Upper lobe of left lung (tissue), 4 donors: ENCODE data around the gene FARP1.
A peak's percentile ranks its signal among the peaks of the same experiment; 100 is the strongest.

Source experiments
- POLR2AphosphoS5 ChIP-seq, 2 donors: sonication (generic); formaldehyde crosslinking; IDR thresholded peaks; one replicate each; pipeline ENCODE4 v1.5.1; 2017; ENCODE audit warnings: antibody characterized with exemption in 2 of 2
- TF ChIP-seq, protein P1 (sequence below), 6 experiments: fragments of 450-650 bp in 4 of 6; fragments of 200-600 bp in 2 of 6; sonication (generic) in 2 of 6; IDR thresholded peaks; one replicate each; pipeline ENCODE4 v1.5.1; 2016 to 2019; ENCODE audit warnings: antibody characterized with exemption in 6 of 6

DNA sequence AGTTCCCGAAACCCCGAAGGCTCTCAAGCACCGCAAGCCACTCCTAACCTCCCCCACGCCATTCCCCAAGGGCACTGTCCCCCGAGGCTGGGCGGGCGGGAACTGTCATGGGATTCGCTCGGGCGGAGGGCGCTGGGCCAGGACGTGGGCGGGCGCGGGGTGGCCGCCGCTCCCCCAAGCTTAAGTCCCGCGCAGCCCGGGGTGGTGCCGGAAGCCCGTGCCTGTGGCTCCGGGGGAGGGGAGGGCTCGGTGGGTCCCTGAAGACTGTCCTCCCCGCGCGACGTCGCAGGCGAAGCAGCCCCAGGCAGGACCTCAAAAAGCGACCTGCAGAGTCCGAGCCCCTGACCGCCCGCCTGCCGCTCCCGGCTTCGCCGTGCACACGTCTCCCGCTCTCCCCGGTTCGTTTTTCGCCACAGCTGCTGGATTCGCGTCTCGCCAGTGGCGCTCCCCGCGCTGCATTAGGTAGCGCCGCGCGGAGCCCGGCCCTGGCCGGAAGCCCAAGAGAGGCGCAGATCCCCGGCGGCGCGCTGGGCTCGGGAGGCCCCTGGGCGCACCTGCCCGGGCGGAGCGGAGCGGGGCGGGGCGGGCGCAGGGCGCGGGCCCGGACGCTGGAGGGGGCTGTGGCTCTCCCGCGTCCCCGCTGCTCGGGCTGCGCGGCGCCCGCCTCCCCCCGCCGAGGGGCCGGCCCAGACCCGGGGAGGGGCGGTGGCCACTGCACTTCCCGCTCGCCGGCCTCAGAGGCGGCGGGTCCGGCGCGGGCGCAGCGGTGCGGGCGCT, at the start of gene FARP1:
- TF ChIP-seq, protein P1, sequence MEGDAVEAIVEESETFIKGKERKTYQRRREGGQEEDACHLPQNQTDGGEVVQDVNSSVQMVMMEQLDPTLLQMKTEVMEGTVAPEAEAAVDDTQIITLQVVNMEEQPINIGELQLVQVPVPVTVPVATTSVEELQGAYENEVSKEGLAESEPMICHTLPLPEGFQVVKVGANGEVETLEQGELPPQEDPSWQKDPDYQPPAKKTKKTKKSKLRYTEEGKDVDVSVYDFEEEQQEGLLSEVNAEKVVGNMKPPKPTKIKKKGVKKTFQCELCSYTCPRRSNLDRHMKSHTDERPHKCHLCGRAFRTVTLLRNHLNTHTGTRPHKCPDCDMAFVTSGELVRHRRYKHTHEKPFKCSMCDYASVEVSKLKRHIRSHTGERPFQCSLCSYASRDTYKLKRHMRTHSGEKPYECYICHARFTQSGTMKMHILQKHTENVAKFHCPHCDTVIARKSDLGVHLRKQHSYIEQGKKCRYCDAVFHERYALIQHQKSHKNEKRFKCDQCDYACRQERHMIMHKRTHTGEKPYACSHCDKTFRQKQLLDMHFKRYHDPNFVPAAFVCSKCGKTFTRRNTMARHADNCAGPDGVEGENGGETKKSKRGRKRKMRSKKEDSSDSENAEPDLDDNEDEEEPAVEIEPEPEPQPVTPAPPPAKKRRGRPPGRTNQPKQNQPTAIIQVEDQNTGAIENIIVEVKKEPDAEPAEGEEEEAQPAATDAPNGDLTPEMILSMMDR (IDR thresholded peaks at IDR 0.05): peak; percentile 56 to 95 (median 82)
- TF ChIP-seq POLR2AphosphoS5 (IDR thresholded peaks at IDR 0.05): peak in 1 of 2 donors; percentile 50
